ENCODE data around the gene ZNF438. TPM values are rescaled to one million over a fixed set of nuclear protein-coding genes. Genes with fewer than 3 reads are reported as not detected.

The ZNF438 gene
- total RNA-seq, 4 donors from 2014 or later: 7.7 to 11.2 (median 8.7) TPM

DNA sequence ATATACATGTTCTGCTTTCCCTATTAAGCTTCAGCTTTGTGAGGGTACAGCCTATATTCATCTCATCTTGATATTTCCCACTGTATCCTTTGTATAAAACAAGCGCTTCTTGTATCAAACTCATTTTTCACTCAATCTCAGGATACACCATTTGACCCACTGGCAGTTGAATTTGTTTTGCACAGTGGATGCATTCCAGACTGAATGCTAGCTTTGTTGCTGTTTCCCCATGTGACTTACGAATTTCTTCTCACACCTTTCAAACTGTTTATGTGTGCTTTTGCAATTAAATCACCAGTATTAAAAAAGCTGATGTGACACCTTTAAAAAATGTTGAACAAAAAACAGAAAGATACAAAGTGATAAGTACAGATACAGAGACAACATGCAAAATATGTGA, 180.9 kb downstream of the ZNF438 start:
- intact Hi-C loops (cut with DNase I; ENCODE audit: low total_unique reads): no loop called here
- WGBS, 2 donors: 91 to 93% methylated on average over 2 of the region's 2 CpGs

DNA sequence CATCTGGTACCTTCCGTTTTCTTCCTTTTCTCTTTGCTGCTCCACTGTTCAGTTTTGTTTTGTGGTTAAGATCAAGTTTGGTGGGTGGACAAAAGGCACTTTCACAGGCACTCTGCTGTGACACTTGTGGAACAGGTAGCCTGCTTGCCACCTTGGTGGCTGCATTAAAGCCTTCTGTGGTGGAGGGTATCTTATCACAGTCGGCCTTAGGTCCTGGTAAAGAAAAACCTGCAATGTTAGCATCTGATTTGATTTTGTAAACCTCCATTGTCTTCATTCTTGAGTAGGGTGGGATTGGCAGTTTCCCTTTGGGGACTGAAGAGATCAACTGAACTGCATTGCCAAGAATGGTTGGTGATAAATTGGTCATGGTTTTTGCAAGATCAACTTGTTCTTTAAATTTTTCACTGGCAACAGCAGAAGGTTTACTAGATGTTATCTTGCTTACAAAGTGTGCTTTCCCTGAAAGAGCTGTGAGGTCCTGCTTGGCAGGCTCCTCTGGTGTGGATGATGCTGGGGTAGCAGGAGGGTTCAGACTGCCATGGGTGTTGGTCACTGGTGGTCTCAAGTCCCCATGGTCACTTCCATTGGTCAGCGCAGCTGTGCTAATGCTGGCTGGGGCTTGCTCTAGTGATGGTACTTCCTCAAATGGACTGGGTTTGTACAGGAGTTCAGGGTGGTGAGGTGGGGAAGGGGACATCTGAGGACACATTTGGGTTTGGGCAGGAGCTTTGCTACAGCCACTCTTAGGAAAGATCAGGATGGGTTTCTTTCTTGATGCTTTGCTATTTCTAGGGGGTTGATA, 182.2 kb downstream of the ZNF438 start:
- intact Hi-C loops (cut with DNase I; ENCODE audit: low total_unique reads): no loop called here
- 93 to 94% methylated on average over 3 of the region's 3 CpGs for WGBS, 2 donors
- no peak overlapping the region for H3K4me3 ChIP-seq (ENCODE audit: low read depth, poor library complexity, severe bottlenecking)
- no peak for DNase-seq (ENCODE audit: low spot score in 2 of 2)
- TF ChIP-seq POLR2A (IDR thresholded peaks at IDR 0.05) (no peak), CTCF (IDR thresholded peaks at IDR 0.05) (no peak)

More for the DNA sequence above, 180.9 kb downstream of the ZNF438 start:
- H3K4me3 ChIP-seq (ENCODE audit: low read depth, poor library complexity, severe bottlenecking): no peak overlapping the region
- no peak for TF ChIP-seq POLR2A (IDR thresholded peaks at IDR 0.05)
- no peak for TF ChIP-seq CTCF (IDR thresholded peaks at IDR 0.05)
- no peak for DNase-seq (ENCODE audit: low spot score in 2 of 2)

DNA sequence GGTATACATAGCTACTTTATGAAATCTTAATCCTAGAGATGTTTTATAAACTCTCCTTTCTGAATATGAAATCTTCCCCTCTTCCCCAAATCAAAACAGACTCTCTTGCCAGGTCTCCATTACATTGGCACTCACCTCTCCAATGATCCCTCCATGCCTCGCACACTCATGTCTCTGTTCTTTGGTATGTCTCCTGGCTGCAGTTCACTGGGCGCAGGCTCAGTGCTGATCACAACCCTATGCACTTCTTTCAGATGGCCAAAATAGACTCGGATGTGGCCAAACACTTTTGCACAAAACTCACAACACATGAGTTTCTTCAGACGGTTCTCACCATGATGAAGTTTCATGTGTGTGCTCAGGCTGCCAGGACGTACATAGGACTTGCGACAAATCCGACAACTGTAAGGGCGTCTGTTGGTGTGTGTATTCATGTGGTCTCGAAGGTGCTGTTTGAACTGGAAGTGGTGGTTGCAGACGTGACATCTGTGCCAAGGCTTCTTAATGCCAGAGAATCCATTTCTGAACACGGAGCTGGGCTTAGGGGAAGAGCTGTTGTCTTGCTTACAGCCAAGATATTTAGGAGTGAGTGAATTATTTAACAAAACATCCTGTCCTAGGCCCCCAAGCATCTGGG, 183.2 kb downstream of the ZNF438 start:
- no peak for DNase-seq (ENCODE audit: low spot score in 2 of 2)
- intact Hi-C loops (cut with DNase I; ENCODE audit: low total_unique reads): no loop called here
- TF ChIP-seq CTCF (IDR thresholded peaks at IDR 0.05) (no peak), POLR2A (IDR thresholded peaks at IDR 0.05) (no peak)
- 87 to 92% methylated on average over 11 of the region's 11 CpGs for WGBS, 2 donors
- H3K4me3 ChIP-seq (ENCODE audit: low read depth, poor library complexity, severe bottlenecking): no peak overlapping the region

- no peak overlapping the region for H3K4me3 ChIP-seq (ENCODE audit: low read depth, poor library complexity, severe bottlenecking)
- no peak for TF ChIP-seq POLR2A (IDR thresholded peaks at IDR 0.05)
- TF ChIP-seq CTCF (IDR thresholded peaks at IDR 0.05): no peak
- DNase-seq (ENCODE audit: low spot score in 2 of 2): no peak
- intact Hi-C loops (cut with DNase I; ENCODE audit: low total_unique reads): no loop called here
- 94 to 97% methylated on average over 8 of the region's 10 CpGs for WGBS, 2 donors
Observed at GRCh38 chr10:30847642-30848041, 184.0 kb downstream of the ZNF438 start.

DNA sequence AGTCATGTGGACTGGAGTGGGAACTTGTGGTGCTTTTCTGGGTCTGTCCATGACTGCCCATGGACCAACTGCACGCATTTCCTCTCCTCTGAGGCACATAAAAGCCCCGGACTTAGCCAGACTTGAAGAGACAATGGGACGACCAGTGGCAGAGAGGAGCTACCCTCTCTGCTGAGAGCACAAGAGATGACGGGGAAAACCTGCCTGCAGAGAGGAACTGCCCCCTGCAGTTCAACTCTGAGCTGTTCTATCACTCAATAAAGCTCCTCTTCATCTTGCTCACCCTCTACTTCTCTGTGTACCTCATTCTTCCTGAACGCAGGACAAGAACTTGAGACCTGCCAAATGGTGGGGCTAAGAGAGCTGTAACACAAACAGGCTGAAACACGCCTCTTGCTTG, 184.5 kb downstream of the ZNF438 start:
- intact Hi-C loops (cut with DNase I; ENCODE audit: low total_unique reads): no loop called here
- no peak for DNase-seq (ENCODE audit: low spot score in 2 of 2)
- TF ChIP-seq POLR2A (IDR thresholded peaks at IDR 0.05) (no peak), CTCF (IDR thresholded peaks at IDR 0.05) (no peak)
- H3K4me3 ChIP-seq (ENCODE audit: low read depth, poor library complexity, severe bottlenecking): no peak overlapping the region
- WGBS, 2 donors: 93 to 97% methylated on average over 6 of the region's 6 CpGs

Measured in lower leg skin (tissue), 4 donors.